ENCODE results near the gene DUSP15.
"Not testable (repeated sequence)": the region's sequence is repeated elsewhere in the genome, so short reads cannot be mapped to it uniquely, and the experiment has no call there.

Gene DUSP15

GRCh38 chr20:31869942-31870725 is at the start of gene DUSP15, which contains the start of gene TTLL9:
TSS of gene DUSP15 (minus strand) at chr20:31870527. CDS start at chr20:31870337, 190 bp downstream.
TSS of gene TTLL9 (plus strand) at chr20:31870634. CDS start at chr20:31871127, 493 bp downstream.
- peak within 1 kb of the TSS; percentile 27 for H3K4me3 ChIP-seq (ENCODE audit: low read length)
- no peak for DNase-seq (ENCODE audit: low read depth)
- TF ChIP-seq CTCF (IDR thresholded peaks at IDR 0.05; ENCODE audit: insufficient read depth, low read depth, low read length, missing control alignments): no peak

- no peak for TF ChIP-seq CTCF (IDR thresholded peaks at IDR 0.05; ENCODE audit: insufficient read depth, low read depth, low read length, missing control alignments)
- H3K4me3 ChIP-seq (ENCODE audit: low read length): no peak overlapping the region
- DNase-seq (ENCODE audit: low read depth): no peak
These were observed 49.3 kb upstream of the DUSP15 start for GRCh38 chr20:31919410-31920155.

GRCh38 chr20:31918466-31919105 is 48.3 kb upstream of the DUSP15 start:
- no peak overlapping the region for H3K4me3 ChIP-seq (ENCODE audit: low read length)
- no peak for TF ChIP-seq CTCF (IDR thresholded peaks at IDR 0.05; ENCODE audit: insufficient read depth, low read depth, low read length, missing control alignments)
- peak; percentile 50 for DNase-seq (ENCODE audit: low read depth)

GRCh38 chr20:31917962-31918412 is 47.7 kb upstream of the DUSP15 start:
- DNase-seq (ENCODE audit: low read depth); H3K4me3 ChIP-seq (ENCODE audit: low read length): not testable (repeated sequence)

GRCh38 chr20:31916708-31917107 is 46.4 kb upstream of the DUSP15 start:
- H3K4me3 ChIP-seq (ENCODE audit: low read length): no peak overlapping the region
- DNase-seq (ENCODE audit: low read depth): no peak
- TF ChIP-seq CTCF (IDR thresholded peaks at IDR 0.05; ENCODE audit: insufficient read depth, low read depth, low read length, missing control alignments): no peak

GRCh38 chr20:31915491-31916280 is 45.4 kb upstream of the DUSP15 start:
- no peak overlapping the region for H3K4me3 ChIP-seq (ENCODE audit: low read length)
- DNase-seq (ENCODE audit: low read depth): no peak
- TF ChIP-seq CTCF (IDR thresholded peaks at IDR 0.05; ENCODE audit: insufficient read depth, low read depth, low read length, missing control alignments): no peak
